Erythroblast (primary cell): Measurements from ENCODE around the gene MAT2A.

Experiments used
- GATA1 ChIP-seq: IDR thresholded peaks from 2 replicates; pipeline ENCODE4 v1.6.1; 2011; ENCODE audit warnings: low read depth, mild to moderate bottlenecking, control low read depth, low read length, moderate library complexity
- POLR2A ChIP-seq: IDR thresholded peaks from 2 replicates; pipeline ENCODE4 v1.6.1; 2011; ENCODE audit warnings: mild to moderate bottlenecking, low read length

DNA sequence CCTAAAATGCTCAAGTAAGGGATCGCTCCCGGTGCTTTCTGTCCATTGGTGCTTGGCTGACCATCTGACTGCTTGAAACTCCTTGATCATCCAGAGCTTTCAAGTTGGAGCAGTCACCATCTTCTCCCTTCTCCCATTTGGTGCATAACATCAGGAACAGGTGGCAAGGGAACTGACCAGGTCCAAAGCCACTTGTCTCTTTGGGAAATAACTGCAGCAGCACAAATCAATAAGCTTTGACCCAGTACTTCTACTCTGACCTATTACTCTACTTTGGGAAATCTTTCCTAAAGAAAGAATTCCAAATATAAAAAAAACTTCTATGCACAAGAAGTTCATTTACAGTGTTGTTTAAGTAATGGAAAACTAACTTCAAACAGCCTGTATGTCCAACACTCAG, 10.6 kb upstream of the MAT2A start:
- TF ChIP-seq POLR2A (no peak), GATA1 (no peak)
